ENCODE data around the gene FUZ.
A peak's percentile ranks its signal among the peaks of the same experiment; 100 is the strongest.

Gene FUZ

DNA sequence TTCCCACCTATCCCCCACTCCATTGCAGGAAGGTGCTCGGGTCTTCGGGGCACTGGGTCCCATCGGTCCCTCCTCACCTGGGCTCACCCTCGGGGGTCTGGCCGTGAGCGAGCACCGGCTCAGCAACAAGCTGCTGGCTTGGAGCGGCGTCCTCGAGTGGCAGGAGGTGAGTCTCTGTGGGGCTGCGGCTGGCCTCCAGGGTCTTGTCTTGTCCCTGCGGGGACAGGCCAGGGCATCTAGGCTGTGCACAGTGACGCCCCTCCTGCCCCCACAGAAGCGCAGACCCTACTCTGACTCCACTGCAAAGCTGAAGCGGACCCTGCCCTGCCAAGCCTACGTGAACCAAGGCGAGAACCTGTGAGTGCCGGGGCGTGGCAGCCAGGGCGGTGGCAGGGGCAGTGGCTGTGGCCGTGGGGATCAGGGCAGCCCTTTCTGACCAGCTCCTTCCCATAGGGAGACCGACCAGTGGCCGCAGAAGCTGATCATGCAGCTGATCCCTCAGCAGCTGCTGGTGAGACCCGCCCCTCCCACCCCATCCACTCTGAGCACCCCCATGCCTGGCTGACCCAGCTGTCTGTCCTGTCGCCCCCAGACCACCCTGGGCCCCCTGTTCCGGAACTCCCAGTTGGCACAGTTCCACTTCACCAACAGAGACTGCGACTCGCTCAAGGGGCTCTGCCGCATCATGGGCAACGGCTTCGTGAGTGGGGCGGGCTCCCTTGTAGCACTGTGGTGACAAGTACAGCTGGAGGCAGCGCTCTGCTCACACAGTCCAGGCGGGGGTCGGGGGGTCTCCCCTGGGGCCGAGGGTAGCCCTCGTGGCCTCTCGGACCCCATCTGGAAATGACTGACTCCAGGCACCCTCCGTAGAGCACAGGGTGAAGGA lies 41.5 kb upstream of the FUZ start:
- ATAC-seq (no peak), DNase-seq (no peak)
- Mint-ChIP-seq H3K27me3 (no peaks in the 10 kb centered on the region), H3K9me3 (peaks cover 6 to 8% of the 10 kb centered on the region in 2 donors), H3K27ac (peak overlapping the region in 1 of 2 donors; percentile 48), H3K4me3 (no peak overlapping the region), H3K4me1 (peaks cover 42% of the 10 kb centered on the region)

DNA sequence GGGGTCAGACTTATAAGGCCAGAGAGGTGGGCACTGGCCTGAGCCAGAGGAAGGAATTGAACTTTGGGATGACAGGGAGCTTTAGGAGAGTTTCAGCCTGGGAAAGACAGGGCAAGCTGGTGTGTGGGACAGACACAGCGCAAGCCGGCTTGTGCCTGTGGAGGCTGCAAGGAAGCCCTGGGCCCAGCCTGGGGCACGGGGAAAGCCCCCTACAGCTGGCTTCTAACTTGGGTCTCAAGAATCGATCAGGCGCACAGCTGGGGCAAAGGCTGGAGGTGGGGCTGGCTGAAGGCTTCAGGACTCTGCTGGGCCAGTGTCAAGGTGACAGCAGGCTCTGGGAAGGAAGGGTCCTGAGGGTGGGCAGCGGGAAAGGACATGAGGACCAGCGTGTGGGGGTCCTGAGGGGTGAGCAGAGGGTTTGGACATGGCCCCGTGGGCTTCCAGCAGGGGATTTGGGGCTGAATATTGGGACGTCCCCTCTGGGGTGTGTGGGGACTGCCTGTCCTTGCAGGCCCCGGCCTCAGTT lies 40.8 kb upstream of the FUZ start:
- no peak for DNase-seq
- H3K9me3 Mint-ChIP-seq, result peaks cover 10 to 14% of the 10 kb centered on the region in 2 donors

DNA sequence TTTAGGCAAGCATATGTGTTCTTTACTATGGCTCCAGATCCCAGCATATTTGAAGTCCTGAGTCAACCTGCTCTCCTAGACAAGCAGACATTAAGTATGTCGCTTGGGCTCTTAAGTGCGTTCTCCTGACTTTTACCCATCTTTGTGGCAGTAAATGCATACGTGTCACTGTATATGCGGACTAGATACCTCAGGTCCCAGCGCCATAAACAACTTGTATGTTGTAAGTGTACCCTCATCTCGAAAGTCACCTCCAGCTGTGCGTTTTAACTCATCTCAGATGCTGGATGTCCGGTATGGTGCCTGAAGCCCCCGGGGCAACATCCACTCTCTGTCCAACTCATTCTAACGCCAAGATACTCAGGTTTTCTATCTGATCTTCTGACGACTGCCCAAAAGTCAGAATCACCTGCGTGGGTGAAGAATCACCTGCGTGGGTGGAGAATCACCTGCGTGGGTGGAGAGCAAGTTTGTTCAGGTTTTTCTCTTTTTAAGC lies 39.6 kb upstream of the FUZ start:
- H3K4me1 Mint-ChIP-seq, result peaks cover 59% of the 10 kb centered on the region
- no peaks in the 10 kb centered on the region for H3K27me3 Mint-ChIP-seq
- DNase-seq (no peak), ATAC-seq (no peak)
- H3K27ac Mint-ChIP-seq, result peak overlapping the region in 1 of 2 donors; percentile 57
- H3K9me3 Mint-ChIP-seq, result peaks cover 13 to 15% of the 10 kb centered on the region in 2 donors
- H3K4me3 Mint-ChIP-seq, result peak overlapping the region; percentile 77 to 88

More for the DNA sequence above, 40.8 kb upstream of the FUZ start:
- Mint-ChIP-seq H3K4me3 (no peak overlapping the region), H3K4me1 (peaks cover 47% of the 10 kb centered on the region), H3K27me3 (no peaks in the 10 kb centered on the region), H3K27ac (peak overlapping the region in 1 of 2 donors; percentile 92)
- ATAC-seq, result no peak

DNA sequence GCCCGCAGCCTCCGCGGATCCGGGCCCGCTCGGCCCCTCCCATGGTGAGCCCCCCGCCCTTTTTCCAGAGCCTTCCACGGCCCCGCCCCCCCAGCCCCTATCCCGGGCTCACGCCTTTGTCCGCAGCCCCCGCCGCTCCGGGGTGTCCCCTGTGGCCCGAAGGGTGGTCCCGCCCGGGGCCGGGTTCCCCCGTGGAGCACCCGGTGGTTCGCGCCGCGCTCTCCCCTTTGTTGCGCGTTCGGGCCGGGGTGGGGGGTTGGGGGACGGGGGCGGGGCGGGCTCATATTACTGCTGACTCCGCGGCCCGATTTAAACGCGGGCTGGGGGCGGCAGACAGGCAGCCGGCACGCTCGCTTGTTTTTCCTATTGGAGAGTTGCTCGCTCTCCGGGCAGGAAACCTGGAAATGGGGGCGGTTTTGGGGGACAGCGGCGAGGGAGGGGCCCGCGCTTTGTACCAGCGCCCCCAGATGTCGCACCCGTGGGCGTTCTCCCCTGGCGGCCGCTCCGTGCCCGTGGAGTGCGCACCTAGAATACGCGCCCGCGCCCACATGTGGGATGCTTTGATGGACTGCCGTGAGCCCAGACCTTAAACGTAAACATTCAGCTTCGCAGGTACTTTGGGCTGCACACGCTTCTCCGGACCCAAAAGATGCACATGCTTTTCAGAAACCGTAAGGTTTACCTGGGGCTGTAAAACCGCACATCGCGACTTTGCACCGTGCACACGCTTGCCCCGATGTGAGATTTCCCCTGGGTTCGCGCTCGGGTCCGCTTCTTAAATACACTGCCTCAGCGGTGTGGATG lies 38.6 kb upstream of the FUZ start:
- ATAC-seq (peak; percentile 2), DNase-seq (no peak)
- peaks cover 13 to 15% of the 10 kb centered on the region in 2 donors for H3K9me3 Mint-ChIP-seq
- H3K4me3 Mint-ChIP-seq, result peak overlapping the region; percentile 77 to 88
- peak overlapping the region; percentile 56 to 57 for H3K27ac Mint-ChIP-seq
- peaks cover 59% of the 10 kb centered on the region for H3K4me1 Mint-ChIP-seq
- H3K27me3 Mint-ChIP-seq, result no peaks in the 10 kb centered on the region

DNA sequence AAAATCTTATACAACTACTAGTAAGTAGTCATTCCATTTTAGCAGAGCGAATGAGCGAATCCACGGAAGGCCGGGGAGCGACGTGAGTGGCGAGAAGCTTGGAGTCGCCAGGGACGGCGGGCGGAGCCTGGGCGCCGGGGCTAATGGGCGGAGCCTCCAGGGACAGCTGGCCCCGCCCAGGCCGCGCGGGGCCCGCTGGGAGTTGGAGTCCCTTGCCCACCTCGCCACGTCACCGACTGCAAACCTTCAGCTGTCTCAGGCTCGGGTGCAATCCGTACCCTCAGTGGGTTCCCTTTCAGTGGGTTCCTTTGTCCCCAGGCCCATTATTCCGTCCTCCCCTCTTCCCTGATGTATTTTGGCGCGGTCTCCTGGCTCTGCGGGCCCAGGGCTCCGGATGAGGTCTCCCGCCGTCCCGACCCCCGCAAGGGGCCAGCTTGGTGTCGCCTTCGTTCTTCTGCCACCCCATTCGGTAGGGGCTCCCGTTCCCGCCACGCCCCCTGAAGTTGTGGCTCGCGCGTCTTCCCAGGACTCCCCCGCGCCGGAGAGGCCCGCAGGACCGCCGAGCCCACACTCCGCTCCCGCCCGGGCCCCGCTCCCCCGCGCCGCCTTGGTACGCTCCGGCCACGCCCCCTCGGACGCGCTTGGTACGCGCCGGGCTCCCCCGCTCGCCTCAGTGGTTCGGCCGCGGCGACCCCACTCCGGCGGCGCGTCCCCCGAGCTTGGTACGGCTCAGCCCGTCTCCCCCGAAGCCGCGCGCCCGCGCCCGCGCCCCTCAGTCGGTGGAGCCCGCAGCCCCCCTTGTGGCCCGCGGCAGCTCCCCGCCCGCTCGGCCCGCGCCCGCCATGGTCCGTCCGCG lies 37.6 kb upstream of the FUZ start, which contains the start of gene PTOV1:
PTOV1 (plus strand) TSS at position 673 of the 856 bp plus-strand sequence.
- Mint-ChIP-seq H3K27ac (peak within 1 kb of the TSS; percentile 97), H3K9me3 (peaks cover 13 to 15% of the 10 kb centered on the region in 2 donors), H3K27me3 (no peaks in the 10 kb centered on the region), H3K4me1 (peaks cover 59% of the 10 kb centered on the region), H3K4me3 (peak within 1 kb of the TSS; percentile 89 to 90)
- ATAC-seq (peak; percentile 88), DNase-seq (peak; percentile 90 to 94)

- Mint-ChIP-seq H3K9me3 (peaks cover 13 to 15% of the 10 kb centered on the region in 2 donors), H3K27ac (peak overlapping the region; percentile 97), H3K4me3 (peak overlapping the region; percentile 89 to 90), H3K27me3 (no peaks in the 10 kb centered on the region), H3K4me1 (peaks cover 53% of the 10 kb centered on the region)
- no peak for DNase-seq
- no peak for ATAC-seq
Observed at GRCh38 chr19:49850221-49850486, 37.1 kb upstream of the FUZ start.

DNA sequence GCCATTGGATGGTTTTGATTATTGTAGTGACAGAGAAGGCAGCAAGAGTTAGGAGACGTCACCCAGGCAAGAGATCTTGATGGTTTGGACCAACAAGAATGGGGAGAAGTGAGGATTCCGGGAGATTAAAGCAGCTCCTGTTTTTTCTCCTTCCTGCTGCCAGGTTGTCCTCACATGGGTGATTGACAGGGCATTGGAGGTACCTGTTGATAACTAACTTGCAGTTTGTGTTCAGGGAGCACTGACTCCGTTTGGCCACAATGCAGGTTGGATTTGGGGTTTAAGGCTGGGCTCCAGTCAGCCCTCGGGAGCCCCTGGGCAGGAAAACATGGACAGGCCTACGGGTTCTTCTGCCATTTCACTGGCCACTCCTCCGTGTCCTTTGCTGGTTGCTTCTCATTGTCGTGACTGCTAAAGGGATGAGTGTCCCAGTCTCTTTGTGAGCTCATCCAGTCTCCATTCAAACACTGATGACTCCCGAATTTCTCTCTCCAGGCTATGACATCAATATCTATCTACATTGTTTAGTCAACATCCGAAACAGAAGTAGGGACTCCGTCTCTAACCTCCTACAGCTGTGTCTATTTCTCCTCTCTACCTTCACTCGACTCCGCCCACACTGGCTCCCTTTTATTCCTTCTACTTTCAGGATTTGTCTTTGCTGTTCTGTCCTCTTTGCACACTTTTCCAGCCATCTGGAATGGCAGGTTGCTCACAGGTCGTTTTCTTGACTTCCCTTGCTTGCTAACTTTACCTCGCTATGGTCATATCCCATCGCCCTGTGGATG lies 36.5 kb upstream of the FUZ start:
- Mint-ChIP-seq H3K4me1 (peaks cover 50% of the 10 kb centered on the region), H3K27ac (peak overlapping the region in 1 of 2 donors; percentile 77), H3K4me3 (peak overlapping the region; percentile 89 to 90), H3K9me3 (peaks cover 13 to 15% of the 10 kb centered on the region in 2 donors), H3K27me3 (no peaks in the 10 kb centered on the region)
- DNase-seq (no peak), ATAC-seq (no peak)

DNA sequence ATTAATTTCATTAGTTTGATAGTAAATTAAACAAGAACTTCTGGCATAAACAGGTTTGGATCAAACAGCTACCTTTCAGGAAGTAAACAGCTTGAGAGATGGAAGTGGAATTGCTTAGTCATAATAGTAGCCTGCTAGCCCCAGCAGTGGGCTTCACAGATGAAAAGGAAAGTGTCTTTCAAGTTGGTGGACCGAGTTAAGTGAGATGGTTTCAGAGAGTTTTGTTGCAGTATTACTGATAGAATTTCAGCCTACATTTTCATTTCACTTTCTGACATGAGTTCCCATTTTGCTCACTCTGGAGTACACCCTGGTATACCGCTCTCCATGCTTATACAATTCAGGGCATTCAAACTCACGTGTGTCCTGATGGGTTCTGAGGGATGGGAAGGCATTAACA lies 35.8 kb upstream of the FUZ start:
- ATAC-seq, result no peak
- Mint-ChIP-seq H3K4me3 (peak overlapping the region; percentile 17 to 69), H3K27ac (no peak overlapping the region), H3K4me1 (peaks cover 47% of the 10 kb centered on the region), H3K9me3 (peaks cover 13 to 15% of the 10 kb centered on the region in 2 donors), H3K27me3 (no peaks in the 10 kb centered on the region)
- no peak for DNase-seq

DNA sequence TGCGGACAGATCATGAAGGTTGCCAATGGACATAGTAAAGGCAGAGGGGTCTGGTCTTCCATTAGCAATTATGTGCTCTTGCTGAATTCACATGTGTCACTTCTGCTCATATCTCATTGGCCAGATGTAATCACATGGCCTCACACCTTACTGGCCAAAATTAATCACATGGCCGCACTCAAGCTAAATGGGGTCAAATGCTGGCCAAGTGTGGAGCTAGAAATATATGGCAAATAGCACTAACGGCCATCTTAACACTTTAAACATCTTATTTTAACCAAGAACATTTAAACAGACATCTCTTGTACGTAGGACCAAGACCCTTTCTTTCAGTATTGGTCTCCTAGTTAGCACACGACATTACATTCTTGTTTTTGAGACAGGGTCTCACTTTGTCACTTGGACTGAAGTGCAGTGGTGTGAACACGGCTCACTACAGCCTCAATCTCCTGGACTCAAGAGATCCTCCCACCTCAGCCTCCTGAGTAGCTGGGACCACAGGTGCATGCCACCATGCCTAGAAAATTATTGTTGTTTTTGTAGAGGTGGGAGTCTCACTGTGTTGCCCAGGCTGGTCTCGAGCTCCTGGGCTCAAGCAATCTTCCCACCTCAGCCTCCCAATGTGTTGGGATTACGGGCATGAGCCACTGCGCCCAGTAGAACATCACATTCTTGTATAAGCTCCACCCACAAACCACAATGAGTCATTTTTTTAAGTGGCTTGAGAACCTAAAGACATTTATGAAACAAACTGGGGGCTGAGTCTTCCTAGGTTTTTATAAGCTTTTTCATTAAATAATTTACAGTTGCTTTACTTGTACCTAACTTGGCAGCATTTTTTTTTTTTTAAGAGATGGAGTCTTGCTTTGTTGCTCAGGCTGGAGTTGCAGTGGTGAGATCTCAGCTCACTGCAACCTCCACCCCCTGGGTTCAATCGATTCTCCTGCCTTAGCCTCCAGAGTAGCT lies 34.9 kb upstream of the FUZ start:
- peaks cover 38% of the 10 kb centered on the region for H3K4me1 Mint-ChIP-seq
- peaks cover 13 to 15% of the 10 kb centered on the region in 2 donors for H3K9me3 Mint-ChIP-seq
- DNase-seq (no peak), ATAC-seq (no peak)
- H3K27ac Mint-ChIP-seq, result peak overlapping the region in 1 of 2 donors; percentile 35
- no peak overlapping the region for H3K4me3 Mint-ChIP-seq
- no peaks in the 10 kb centered on the region for H3K27me3 Mint-ChIP-seq

DNA sequence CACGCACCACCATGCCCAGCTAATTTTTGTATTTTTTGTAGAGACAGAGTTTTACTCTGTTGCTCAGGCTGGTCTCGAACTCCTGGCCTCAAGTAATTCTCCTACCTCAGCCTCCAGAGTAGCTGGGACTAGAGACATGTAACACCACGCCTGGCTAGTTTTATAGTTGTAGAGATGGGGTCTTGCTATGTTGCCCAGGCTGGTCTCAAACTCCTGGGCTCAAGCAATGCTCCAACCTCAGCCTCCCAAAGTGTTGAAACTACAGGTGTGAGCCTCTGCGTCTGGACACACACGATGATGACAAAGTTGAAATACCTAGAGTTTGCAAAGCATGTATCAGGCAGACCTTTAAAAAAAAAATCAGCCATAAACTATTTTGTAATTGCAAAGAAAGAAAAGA lies 33.3 kb upstream of the FUZ start:
- no peak overlapping the region for H3K4me3 Mint-ChIP-seq
- no peaks in the 10 kb centered on the region for H3K27me3 Mint-ChIP-seq
- ATAC-seq, result no peak

GRCh38 chr19:49845414-49845813 lies 32.3 kb upstream of the FUZ start:
- Mint-ChIP-seq H3K4me1 (peaks cover 25% of the 10 kb centered on the region), H3K27me3 (no peaks in the 10 kb centered on the region), H3K4me3 (no peak overlapping the region), H3K27ac (no peak overlapping the region), H3K9me3 (peaks cover 13 to 15% of the 10 kb centered on the region in 2 donors)
- ATAC-seq, result no peak
- no peak for DNase-seq

More for the DNA sequence above, 33.3 kb upstream of the FUZ start:
- Mint-ChIP-seq H3K9me3 (peaks cover 13 to 15% of the 10 kb centered on the region in 2 donors), H3K4me1 (peaks cover 25% of the 10 kb centered on the region), H3K27ac (no peak overlapping the region)
- no peak for DNase-seq

GRCh38 chr19:49844138-49845095 lies 31.3 kb upstream of the FUZ start:
- no peak for ATAC-seq
- H3K4me1 Mint-ChIP-seq, result peaks cover 16% of the 10 kb centered on the region

More at GRCh38 chr19:49844138-49845095, 31.3 kb upstream of the FUZ start:
- H3K27me3 Mint-ChIP-seq, result no peaks in the 10 kb centered on the region
- H3K9me3 Mint-ChIP-seq, result peaks cover 7% of the 10 kb centered on the region in 2 donors
- H3K27ac Mint-ChIP-seq, result no peak overlapping the region
- no peak for DNase-seq
- no peak overlapping the region for H3K4me3 Mint-ChIP-seq
